Glomerular visceral epithelial cell (primary cell): Measurements from ENCODE around the gene CCR5AS.
A peak's percentile ranks its signal among the peaks of the same experiment; 100 is the strongest.
"Not testable (repeated sequence)": the region's sequence is repeated elsewhere in the genome, so short reads cannot be mapped to it uniquely, and the experiment has no call there.

Experiments used
- DNase-seq: peaks from one replicate; pipeline ENCODE4 v3.0.0-alpha.2; 2016; ENCODE audit errors: extremely low spot score

CCR5AS gene

GRCh38 chr3:46405301-46406019, 1.4 kb downstream of the CCR5AS start:
- DNase-seq, result no peak

- DNase-seq, result not testable (repeated sequence)
Measured at GRCh38 chr3:46402902-46403301, 4.0 kb downstream of the CCR5AS start.

GRCh38 chr3:46401579-46401978, 5.3 kb downstream of the CCR5AS start:
- no peak for DNase-seq

- no peak for DNase-seq
Measured at GRCh38 chr3:46400846-46401245, 6.0 kb downstream of the CCR5AS start.

- DNase-seq, result no peak
Measured at GRCh38 chr3:46400000-46400734, 6.7 kb downstream of the CCR5AS start.

GRCh38 chr3:46399557-46399956, 7.3 kb downstream of the CCR5AS start:
- no peak for DNase-seq

- DNase-seq, result no peak
Measured at GRCh38 chr3:46399098-46399497, 7.8 kb downstream of the CCR5AS start.

- DNase-seq, result no peak
Measured at GRCh38 chr3:46398186-46398955, 8.5 kb downstream of the CCR5AS start.

- no peak for DNase-seq
Measured at GRCh38 chr3:46397111-46397510, 9.8 kb downstream of the CCR5AS start.

GRCh38 chr3:46395766-46396530, 10.9 kb downstream of the CCR5AS start:
- DNase-seq, result no peak

GRCh38 chr3:46395210-46395661, 11.6 kb downstream of the CCR5AS start:
- no peak for DNase-seq

- no peak for DNase-seq
Measured at GRCh38 chr3:46393554-46394434, 13.1 kb downstream of the CCR5AS start.

- DNase-seq, result no peak
Measured at GRCh38 chr3:46393011-46393410, 13.9 kb downstream of the CCR5AS start.

GRCh38 chr3:46391526-46391925, 15.3 kb downstream of the CCR5AS start:
- DNase-seq, result not testable (repeated sequence)

GRCh38 chr3:46389306-46389705, 17.6 kb downstream of the CCR5AS start:
- DNase-seq, result no peak

- DNase-seq, result not testable (repeated sequence)
Measured at GRCh38 chr3:46388847-46389246, 18.0 kb downstream of the CCR5AS start.

GRCh38 chr3:46386205-46386604, 20.7 kb downstream of the CCR5AS start:
- peak; percentile 25 for DNase-seq

- no peak for DNase-seq
Measured at GRCh38 chr3:46383951-46384330, 22.9 kb downstream of the CCR5AS start.

- no peak for DNase-seq
Measured at GRCh38 chr3:46383211-46383950, 23.5 kb downstream of the CCR5AS start.

- DNase-seq, result no peak
Measured at GRCh38 chr3:46381625-46382024, 25.2 kb downstream of the CCR5AS start.
